Endothelial cell of umbilical vein (primary cell): ENCODE measurements around the gene SPINDOC. TPM values are rescaled to one million over a fixed set of nuclear protein-coding genes. Genes with fewer than 3 reads are reported as not detected.

Experiments
- BruUV-seq: library from RNA; stranded (reverse); fragments of 400-500 nt; replicated peaks from 2 replicates; lab custom pipeline; 2021; lab: Mats Ljungman, UMichigan
- CTCF ChIA-PET: fragments of 300-600, 350-600 bp; sonication (Branson Sonifier 250); formaldehyde crosslinking; loops from one replicate; lab custom pipeline; 2021; ENCODE audit warnings: antibody characterized with exemption, inconsistent platforms; lab: Charles Lee
- POLR2A ChIA-PET: fragments of 300-600, 350-600 bp; sonication (Branson Sonifier 250); formaldehyde crosslinking; loops from one replicate; lab custom pipeline; 2021; ENCODE audit warnings: antibody characterized with exemption, inconsistent platforms; lab: Charles Lee
- DNase-seq: peaks from one replicate; pipeline ENCODE4 v3.0.0-alpha.2; 2011; ENCODE audit warnings: low read depth, low spot score
- FAIRE-seq: peaks from 2 replicates; lab custom pipeline; 2011; peaks lifted over from hg19 to GRCh38; lab: Jason Lieb, UNC
- H2AFZ ChIP-seq: 2 replicates; pipeline ENCODE4 v1.6.0; 2012; ENCODE audit warnings: low read depth, low read length, control low read depth, inconsistent platforms
- H3K27ac ChIP-seq: 2 replicates; pipeline ENCODE4 v1.5.1; 2011; ENCODE audit warnings: low read depth, mild to moderate bottlenecking, control low read depth, low read length, moderate library complexity; ENCODE audit not compliant: insufficient read depth
- H3K27me3 ChIP-seq, 2 experiments: 2 replicates each; pipeline versions ENCODE4 v1.6.0 to v1.6.1; 2011; ENCODE audit warnings: low read length in 2 of 2, mixed read lengths in 1 of 2; ENCODE audit not compliant: control insufficient read depth in 2 of 2, insufficient read depth in 2 of 2
- H3K36me3 ChIP-seq, 2 experiments: 2 replicates in 1 of 2; 3 replicates in 1 of 2; pipeline ENCODE4 v1.5.1; 2011; ENCODE audit warnings: low read length in 2 of 2, mild to moderate bottlenecking in 1 of 2, moderate library complexity in 1 of 2; ENCODE audit not compliant: control insufficient read depth in 2 of 2, insufficient read depth in 2 of 2; ENCODE audit errors: extremely low read depth in 1 of 2
- H3K4me1 ChIP-seq: 3 replicates; pipeline ENCODE4 v1.5.1; 2011; ENCODE audit warnings: mild to moderate bottlenecking, low read length; ENCODE audit not compliant: control insufficient read depth, insufficient read depth; ENCODE audit errors: extremely low read depth
- H3K4me2 ChIP-seq: 2 replicates; pipeline ENCODE4 v1.6.1; 2011; ENCODE audit warnings: low read length, control low read depth, mixed read lengths; ENCODE audit not compliant: insufficient read depth
- H3K4me3 ChIP-seq, 3 experiments: fragments of 200-600 bp in 1 of 3; sonication (generic), shearing (Covaris generic) in 1 of 3; replicated peaks in 1 of 3; 2 replicates each; pipeline ENCODE4 v1.5.1; 2011 to 2016; ENCODE audit warnings: control low read depth in 3 of 3, low read length in 3 of 3, mild to moderate bottlenecking in 2 of 3, inconsistent platforms in 1 of 3, low read depth in 1 of 3, moderate library complexity in 1 of 3; ENCODE audit not compliant: insufficient read depth in 1 of 3
- H3K79me2 ChIP-seq: 2 replicates; pipeline ENCODE4 v1.6.0; 2012; ENCODE audit warnings: low read length, inconsistent platforms; ENCODE audit not compliant: control insufficient read depth, insufficient read depth
- H3K9ac ChIP-seq: replicated peaks from 2 replicates; pipeline ENCODE3; 2011; ENCODE audit warnings: low read length, control low read depth; ENCODE audit not compliant: insufficient read depth; ENCODE audit errors: extremely low read depth
- H3K9me1 ChIP-seq: replicated peaks from 3 replicates; pipeline ENCODE4 v1.6.0; 2011; ENCODE audit warnings: mild to moderate bottlenecking, low read length; ENCODE audit not compliant: control insufficient read depth, insufficient read depth; ENCODE audit errors: extremely low read depth
- H3K9me3 ChIP-seq: replicated peaks from 2 replicates; pipeline ENCODE4 v1.5.1; 2012; ENCODE audit warnings: low read length, inconsistent platforms; ENCODE audit not compliant: control insufficient read depth, insufficient read depth
- H4K20me1 ChIP-seq: replicated peaks from 2 replicates; pipeline ENCODE3; 2011; ENCODE audit warnings: mild to moderate bottlenecking, low read length; ENCODE audit not compliant: control insufficient read depth, insufficient read depth; ENCODE audit errors: extremely low read depth
- CTCF ChIP-seq, 2 donors: IDR thresholded peaks; 1 replicate in 1 of 2; 2 replicates in 1 of 2; pipeline ENCODE4 v1.5.1; 2011; ENCODE audit warnings: low read length in 2 of 2, mild to moderate bottlenecking in 2 of 2, moderate library complexity in 2 of 2, control low read depth in 1 of 2, inconsistent platforms in 1 of 2, low read depth in 1 of 2; ENCODE audit not compliant: insufficient read depth in 1 of 2; ENCODE audit errors: extremely low read depth in 1 of 2
- EZH2 ChIP-seq: IDR thresholded peaks from 2 replicates; pipeline ENCODE4 v1.6.1; 2012; ENCODE audit warnings: borderline replicate concordance, low read depth, mild to moderate bottlenecking, moderate library complexity, low read length, inconsistent platforms; ENCODE audit not compliant: severe bottlenecking
- FOS ChIP-seq: IDR thresholded peaks from 2 replicates; pipeline ENCODE4 v1.6.1; 2011; ENCODE audit warnings: mild to moderate bottlenecking, low read length, moderate library complexity, borderline replicate concordance; ENCODE audit not compliant: insufficient read depth
- GATA2 ChIP-seq: IDR thresholded peaks from 2 replicates; pipeline ENCODE4 v1.7.0; 2011; ENCODE audit warnings: low read depth, mild to moderate bottlenecking, moderate library complexity, mixed read lengths, low read length; ENCODE audit not compliant: insufficient read length, insufficient read depth
- JUN ChIP-seq: IDR thresholded peaks from 2 replicates; pipeline ENCODE4 v1.6.1; 2011; ENCODE audit warnings: borderline replicate concordance, low read depth; ENCODE audit not compliant: insufficient read length, insufficient read depth
- MYC ChIP-seq: IDR thresholded peaks from one replicate; pipeline ENCODE4 v1.6.1; 2011; ENCODE audit warnings: mild to moderate bottlenecking, low read depth, low read length
- POLR2A ChIP-seq: IDR thresholded peaks from 2 replicates; pipeline ENCODE4 v1.6.1; 2012; ENCODE audit warnings: low read depth, mild to moderate bottlenecking, control low read depth, low read length
- POLR2AphosphoS5 ChIP-seq: IDR thresholded peaks from 2 replicates; pipeline ENCODE4 v1.6.1; 2012; ENCODE audit warnings: low read depth, mild to moderate bottlenecking, control low read depth, low read length, moderate library complexity; ENCODE audit not compliant: insufficient read depth
- dilution Hi-C: fragments of 300-500 bp; cut with MboI; formaldehyde crosslinking; loops from one replicate; pipeline ENCODE4 v1.15.0; 2019; ENCODE audit warnings: low sequenced_read_pairs; ENCODE audit not compliant: extremely low pct_ligation_motif_present
- intact Hi-C: fragments of 100-400 bp; cut with micrococcal nuclease; formaldehyde crosslinking; loops from one replicate; pipeline ENCODE4 v1.10.0; 2022
- polyA plus RNA-seq, 4 experiments: library from polyadenylated mRNA; depleted of rRNA in 3 of 4; stranded (reverse) in 3 of 4; unstranded in 1 of 4; fragments of >200 nt; gene quantifications; 2 replicates each; pipeline versions ENCODE4 v1.2.1 to v1.2.3, GENCODE V29; 2011 to 2012; ENCODE audit warnings: missing spikeins in 1 of 4
- total RNA-seq: library from RNA; stranded (reverse); gene quantifications from 2 replicates; pipeline ENCODE4 v1.2.3, GENCODE V29; 2021
- TF ChIP-seq, protein P1 (sequence below): IDR thresholded peaks from 2 replicates; pipeline ENCODE4 v1.6.1; 2011; ENCODE audit not compliant: insufficient read depth, insufficient read length

SPINDOC gene
- total and polyA plus RNA-seq, 2 donors (not counting 3 experiments of a cell fraction or from before 2014, with no cell fraction given): 29.4 to 54.5 TPM

DNA sequence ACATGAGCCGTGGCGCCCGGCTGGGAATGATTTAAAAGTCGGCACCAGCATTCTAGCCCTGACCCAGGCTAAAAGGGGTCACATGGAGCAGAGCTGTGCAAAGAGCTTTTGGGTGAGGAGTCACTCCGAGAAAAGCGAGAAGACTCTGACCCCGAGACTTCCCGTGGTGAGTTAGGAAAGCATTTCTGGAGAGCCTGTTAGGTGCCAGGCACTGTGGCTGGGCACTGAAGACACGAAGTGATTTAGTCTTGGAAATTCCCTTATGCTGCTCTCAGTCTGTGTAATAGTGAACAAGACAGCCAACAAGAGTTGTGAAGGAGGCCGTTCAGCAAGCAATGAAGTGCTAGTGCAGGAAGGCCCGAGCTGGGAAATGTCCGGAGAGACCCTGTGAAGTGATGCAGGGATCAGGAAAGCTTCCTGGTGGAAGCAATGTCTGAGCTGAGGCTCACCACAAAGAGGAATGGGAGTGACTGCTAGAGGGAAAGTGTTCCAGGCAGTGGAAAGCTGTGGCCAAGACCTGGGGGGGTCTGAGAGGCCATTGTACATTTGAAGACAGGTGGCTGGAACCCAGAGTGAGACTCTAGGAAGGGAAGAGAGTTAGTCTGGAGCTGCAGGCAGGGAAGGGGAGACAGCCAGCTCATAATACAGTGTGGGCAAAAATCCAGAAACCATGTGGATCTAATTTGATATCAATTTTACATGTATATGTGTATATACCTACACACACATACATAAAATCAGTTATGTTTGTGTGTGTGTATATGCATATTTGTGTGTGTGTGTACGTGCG lies 57.3 kb downstream of the SPINDOC start:
- no peak for TF ChIP-seq JUN
- TF ChIP-seq MYC: no peak
- no peak for TF ChIP-seq FOS
- TF ChIP-seq GATA2: no peak
- no peak for TF ChIP-seq EZH2
- no peak for TF ChIP-seq POLR2A
- TF ChIP-seq, protein P1, sequence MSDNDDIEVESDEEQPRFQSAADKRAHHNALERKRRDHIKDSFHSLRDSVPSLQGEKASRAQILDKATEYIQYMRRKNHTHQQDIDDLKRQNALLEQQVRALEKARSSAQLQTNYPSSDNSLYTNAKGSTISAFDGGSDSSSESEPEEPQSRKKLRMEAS: no peak
- TF ChIP-seq POLR2AphosphoS5: no peak
- TF ChIP-seq CTCF (IDR thresholded peaks at IDR 0.05; ENCODE audit: extremely low read depth in 1 of 2, insufficient read depth in 1 of 2, low read depth in 1 of 2, low read length in 2 of 2): no peak
- H3K27me3 ChIP-seq: no peaks in the 10 kb centered on the region
- no peak overlapping the region for H3K9ac ChIP-seq
- H3K9me1 ChIP-seq: no peaks in the 10 kb centered on the region
- peaks cover 17% of the 10 kb centered on the region for H3K4me1 ChIP-seq
- no peak overlapping the region for H3K27ac ChIP-seq
- ChIA-PET CTCF (interaction anchor here (1.0 to 1.2 kb wide), 2 partner anchors 12 to 32 kb away, joined by 3 to 4 read pairs; partner anchors contain the start of gene MARK2), POLR2A (no interaction called here)
- no peaks in the 10 kb centered on the region for H3K36me3 ChIP-seq
- dilution Hi-C loops: no loop called here
- intact Hi-C loops: no loop called here
- peaks cover 67% of the 10 kb centered on the region for H3K79me2 ChIP-seq
- DNase-seq: no peak
- H4K20me1 ChIP-seq: no peaks in the 10 kb centered on the region
- no peak overlapping the region for H3K4me3 ChIP-seq
- FAIRE-seq: no peak
- no peak overlapping the region for H2AFZ ChIP-seq
- no TSS peak for BruUV-seq
- H3K9me3 ChIP-seq: no peaks in the 10 kb centered on the region
- H3K4me2 ChIP-seq: no peak overlapping the region
